HEK293 (cell line): ENCODE data around the gene HJURP.

Source experiments
- ZBTB17 ChIP-seq: fragments of 450-650 bp; formaldehyde crosslinking; IDR thresholded peaks from 2 replicates; pipeline ENCODE4 v1.5.1; 2016; ENCODE audit warnings: missing biosample characterization, missing genetic modification characterization
- ZNF23 ChIP-seq: fragments of 450-650 bp; formaldehyde crosslinking; IDR thresholded peaks from 2 replicates; pipeline ENCODE4 v1.5.1; 2016; ENCODE audit warnings: missing biosample characterization, missing genetic modification characterization, borderline replicate concordance
- ZNF416 ChIP-seq: fragments of 450-650 bp; formaldehyde crosslinking; IDR thresholded peaks from 2 replicates; pipeline ENCODE4 v1.5.1; 2016; ENCODE audit warnings: missing biosample characterization, missing genetic modification characterization
- TF ChIP-seq, protein P1 (sequence below): fragments of 450-650 bp; formaldehyde crosslinking; IDR thresholded peaks from 2 replicates; pipeline ENCODE4 v1.5.1; 2016; ENCODE audit warnings: missing biosample characterization, missing genetic modification characterization
- TF ChIP-seq, protein P2 (sequence below): fragments of 450-650 bp; formaldehyde crosslinking; IDR thresholded peaks from 2 replicates; pipeline ENCODE4 v1.5.1; 2016; ENCODE audit warnings: missing biosample characterization, missing genetic modification characterization

GRCh38 chr2:233833345-233833744, 21.0 kb downstream of the HJURP start:
- TF ChIP-seq, protein P1, sequence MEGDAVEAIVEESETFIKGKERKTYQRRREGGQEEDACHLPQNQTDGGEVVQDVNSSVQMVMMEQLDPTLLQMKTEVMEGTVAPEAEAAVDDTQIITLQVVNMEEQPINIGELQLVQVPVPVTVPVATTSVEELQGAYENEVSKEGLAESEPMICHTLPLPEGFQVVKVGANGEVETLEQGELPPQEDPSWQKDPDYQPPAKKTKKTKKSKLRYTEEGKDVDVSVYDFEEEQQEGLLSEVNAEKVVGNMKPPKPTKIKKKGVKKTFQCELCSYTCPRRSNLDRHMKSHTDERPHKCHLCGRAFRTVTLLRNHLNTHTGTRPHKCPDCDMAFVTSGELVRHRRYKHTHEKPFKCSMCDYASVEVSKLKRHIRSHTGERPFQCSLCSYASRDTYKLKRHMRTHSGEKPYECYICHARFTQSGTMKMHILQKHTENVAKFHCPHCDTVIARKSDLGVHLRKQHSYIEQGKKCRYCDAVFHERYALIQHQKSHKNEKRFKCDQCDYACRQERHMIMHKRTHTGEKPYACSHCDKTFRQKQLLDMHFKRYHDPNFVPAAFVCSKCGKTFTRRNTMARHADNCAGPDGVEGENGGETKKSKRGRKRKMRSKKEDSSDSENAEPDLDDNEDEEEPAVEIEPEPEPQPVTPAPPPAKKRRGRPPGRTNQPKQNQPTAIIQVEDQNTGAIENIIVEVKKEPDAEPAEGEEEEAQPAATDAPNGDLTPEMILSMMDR (tag by site-specific recombination) = no peak
- TF ChIP-seq, protein P2, sequence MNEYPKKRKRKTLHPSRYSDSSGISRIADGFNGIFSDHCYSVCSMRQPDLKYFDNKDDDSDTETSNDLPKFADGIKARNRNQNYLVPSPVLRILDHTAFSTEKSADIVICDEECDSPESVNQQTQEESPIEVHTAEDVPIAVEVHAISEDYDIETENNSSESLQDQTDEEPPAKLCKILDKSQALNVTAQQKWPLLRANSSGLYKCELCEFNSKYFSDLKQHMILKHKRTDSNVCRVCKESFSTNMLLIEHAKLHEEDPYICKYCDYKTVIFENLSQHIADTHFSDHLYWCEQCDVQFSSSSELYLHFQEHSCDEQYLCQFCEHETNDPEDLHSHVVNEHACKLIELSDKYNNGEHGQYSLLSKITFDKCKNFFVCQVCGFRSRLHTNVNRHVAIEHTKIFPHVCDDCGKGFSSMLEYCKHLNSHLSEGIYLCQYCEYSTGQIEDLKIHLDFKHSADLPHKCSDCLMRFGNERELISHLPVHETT (tag by site-specific recombination) = no peak
- TF ChIP-seq ZNF23 (tag by site-specific recombination) (no peak), ZBTB17 (tag by site-specific recombination) (no peak), ZNF416 (tag by site-specific recombination) (no peak)
